Measurements from ENCODE around the gene SNORC.
"Not testable (repeated sequence)": the region's sequence is repeated elsewhere in the genome, so short reads cannot be mapped to it uniquely, and the experiment has no call there.

SNORC gene

GRCh38 chr2:232870018-232870765 lies at the start of gene SNORC:
SNORC (plus strand) TSS chr2:232870264; CDS start chr2:232870342, 78 bp downstream.
- no peak for DNase-seq

DNA sequence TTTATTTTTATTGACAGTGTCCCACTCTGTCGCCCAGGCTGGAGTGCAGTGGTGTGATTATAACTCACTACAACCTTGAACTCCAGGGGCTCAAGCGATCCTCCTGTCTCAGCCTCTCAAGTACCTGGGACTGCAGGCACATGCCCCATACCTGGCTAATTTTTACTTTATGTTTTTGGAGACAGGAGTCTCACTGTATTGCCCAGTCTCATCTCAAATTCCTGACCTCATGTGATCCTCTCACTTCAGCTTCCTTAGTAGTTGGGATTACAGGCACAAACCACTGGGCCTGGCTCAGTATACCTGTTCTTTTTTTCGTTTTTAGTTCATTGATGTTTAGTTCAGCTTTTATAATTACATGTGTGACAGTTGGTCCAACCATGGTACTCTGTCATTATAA lies 40.1 kb upstream of the SNORC start:
- no peak for DNase-seq

GRCh38 chr2:232831496-232831895 lies 38.6 kb upstream of the SNORC start:
- DNase-seq: no peak

GRCh38 chr2:232833830-232834229 lies 36.2 kb upstream of the SNORC start:
- DNase-seq: no peak

- DNase-seq: no peak
Measured at GRCh38 chr2:232835687-232836208, 34.3 kb upstream of the SNORC start.

- DNase-seq: no peak
Measured at GRCh38 chr2:232836934-232837333, 33.1 kb upstream of the SNORC start.

DNA sequence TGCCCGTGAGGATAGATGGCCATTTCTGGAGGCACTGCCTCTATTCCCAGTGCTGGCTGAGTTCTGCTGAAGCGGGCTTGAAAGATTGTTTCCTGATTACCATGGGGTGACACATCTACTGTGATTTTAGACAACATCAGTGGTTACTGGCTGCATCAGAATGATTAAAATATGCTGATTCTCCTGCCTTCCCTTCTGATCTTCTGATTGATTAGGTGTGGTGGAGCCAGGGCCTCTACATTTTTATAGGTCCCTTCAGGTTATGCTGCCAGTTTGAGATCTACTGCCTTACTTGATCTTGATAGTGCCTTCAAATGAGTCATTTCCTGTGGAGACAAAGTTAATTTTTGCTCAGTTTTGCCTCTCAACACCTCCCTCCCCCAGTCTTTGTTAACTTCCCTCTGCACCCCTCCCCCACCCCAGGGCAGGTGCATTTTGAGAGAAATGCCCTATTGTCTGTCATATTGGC lies 31.6 kb upstream of the SNORC start:
- no peak for DNase-seq

DNA sequence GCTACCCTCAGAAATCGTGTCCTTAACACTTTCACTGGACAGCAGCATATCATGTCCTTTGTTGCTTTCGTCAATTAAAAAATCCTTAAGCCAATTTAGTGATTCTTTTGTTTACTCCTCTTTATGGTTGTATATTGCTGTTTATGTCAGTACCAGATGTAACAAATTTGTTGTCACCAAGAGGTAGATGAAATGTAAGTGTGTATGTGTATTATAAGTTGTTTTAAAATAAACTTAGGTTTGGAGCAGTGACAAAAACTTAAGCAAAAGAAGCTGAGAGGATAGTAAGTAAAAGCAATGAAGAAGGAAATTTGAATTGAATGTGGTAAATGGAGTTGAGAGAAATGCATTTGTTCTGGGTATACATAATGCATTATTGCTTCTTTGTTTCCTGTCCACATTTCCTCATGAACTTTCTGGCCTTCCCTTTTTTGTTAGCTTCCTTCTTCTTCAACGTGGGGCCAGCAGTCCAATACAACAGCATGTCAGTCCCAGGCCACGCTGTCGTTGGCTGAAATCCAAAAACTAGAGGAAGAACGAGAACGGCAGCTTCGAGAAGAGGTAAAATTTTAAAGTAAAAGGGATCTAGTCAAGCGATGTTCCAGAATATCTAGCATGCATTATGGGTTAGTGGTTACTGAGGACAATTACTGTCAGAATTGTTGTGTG lies 30.5 kb upstream of the SNORC start:
- DNase-seq: no peak

- DNase-seq: no peak
Measured at GRCh38 chr2:232842689-232843088, 27.4 kb upstream of the SNORC start.

- no peak for DNase-seq
Measured at GRCh38 chr2:232843834-232844233, 26.2 kb upstream of the SNORC start.

DNA sequence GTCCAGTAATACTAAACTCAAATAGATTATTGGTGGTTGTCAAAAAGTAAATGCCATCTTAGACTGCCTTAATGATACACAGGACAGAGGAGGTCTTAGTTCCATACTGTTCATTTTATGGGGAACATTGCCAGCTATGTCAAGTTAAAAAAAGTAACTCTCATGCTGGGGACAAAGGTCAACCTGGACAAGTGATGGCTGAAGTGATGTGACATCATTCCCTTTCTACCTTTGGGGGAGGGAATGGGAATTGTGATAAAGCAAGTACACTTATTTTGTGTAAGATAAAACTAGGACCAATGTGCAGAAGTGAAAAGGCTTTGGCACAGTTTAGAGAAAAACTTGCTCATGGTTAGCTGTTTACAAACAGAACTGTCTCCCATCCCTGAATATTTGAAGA lies 24.0 kb upstream of the SNORC start:
- DNase-seq: no peak

DNA sequence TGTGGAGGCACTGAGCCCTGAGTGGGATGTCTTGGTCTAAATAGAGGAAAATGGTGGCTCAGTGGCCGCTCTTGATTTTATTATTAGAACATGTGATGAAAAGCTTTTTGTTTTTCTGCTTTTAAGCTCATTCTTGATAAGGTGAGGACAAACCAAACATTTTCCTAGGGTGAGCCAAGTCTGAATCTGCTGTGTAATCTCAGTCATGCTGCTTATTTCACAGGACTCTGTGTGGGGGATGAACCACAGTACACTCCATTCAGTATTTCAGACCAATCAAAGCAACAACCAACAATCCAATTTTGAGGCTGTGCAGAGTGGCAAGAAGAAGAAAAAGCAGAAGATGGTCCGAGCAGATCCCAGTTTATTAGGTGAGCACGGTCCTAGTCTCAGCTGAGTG lies 20.0 kb upstream of the SNORC start:
- no peak for DNase-seq

DNA sequence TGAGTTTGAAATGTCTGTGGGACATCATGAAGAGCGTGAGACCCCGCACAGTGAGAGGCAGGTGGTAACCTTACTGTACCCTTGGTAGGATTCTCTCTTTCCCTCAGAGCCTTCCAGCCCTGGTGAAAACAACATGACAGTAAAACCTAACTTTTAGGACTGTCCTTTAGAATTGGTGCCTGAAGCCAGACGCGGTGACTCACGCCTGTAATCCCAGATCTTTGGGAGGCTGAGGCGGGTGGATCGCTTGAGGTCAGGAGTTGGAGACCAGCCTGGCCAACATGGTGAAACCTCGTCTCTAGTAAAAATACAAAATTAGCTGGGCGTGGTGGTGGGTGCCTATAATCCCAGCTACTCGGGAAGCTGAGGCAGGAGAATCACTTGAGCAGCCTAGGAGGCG lies 18.0 kb upstream of the SNORC start:
- DNase-seq: not testable (repeated sequence)

DNA sequence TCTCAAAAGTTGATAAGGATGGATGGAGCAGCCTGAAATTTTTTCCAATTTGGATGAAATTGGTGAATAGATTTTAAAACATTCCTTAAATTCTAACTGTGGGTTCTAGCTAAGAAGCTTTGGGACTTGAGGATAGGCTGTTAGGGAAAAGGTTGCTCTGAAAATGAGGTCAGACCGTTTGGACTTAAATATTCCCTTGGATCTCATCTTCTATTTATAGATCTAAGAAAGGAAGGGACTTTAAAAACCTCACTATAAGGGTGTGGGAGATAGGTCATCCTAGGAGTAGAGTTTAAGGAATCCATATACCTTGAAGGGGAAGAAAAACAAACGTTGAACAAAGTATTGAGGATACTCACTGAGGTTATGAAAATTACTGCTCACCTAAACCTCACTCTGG lies 17.4 kb upstream of the SNORC start:
- no peak for DNase-seq

DNA sequence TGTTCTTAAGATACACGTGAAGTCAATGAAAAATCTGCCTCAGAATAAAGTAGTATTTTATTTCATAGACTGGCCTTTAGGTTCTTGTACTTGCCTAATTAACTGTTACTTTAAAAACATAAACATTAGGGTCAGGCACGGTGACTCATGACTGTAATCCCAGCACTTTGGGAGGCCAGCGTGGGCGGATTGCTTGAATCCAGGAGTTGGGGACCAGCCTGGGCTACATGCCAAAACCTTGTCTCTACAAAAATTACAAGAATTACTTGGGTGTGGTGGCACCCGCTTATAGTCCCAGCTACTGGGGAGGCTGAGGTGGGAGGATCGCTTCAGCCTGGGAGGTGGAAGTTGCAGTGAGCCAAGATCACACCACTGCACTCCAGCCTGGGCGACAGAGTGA lies 16.0 kb upstream of the SNORC start:
- DNase-seq: no peak

DNA sequence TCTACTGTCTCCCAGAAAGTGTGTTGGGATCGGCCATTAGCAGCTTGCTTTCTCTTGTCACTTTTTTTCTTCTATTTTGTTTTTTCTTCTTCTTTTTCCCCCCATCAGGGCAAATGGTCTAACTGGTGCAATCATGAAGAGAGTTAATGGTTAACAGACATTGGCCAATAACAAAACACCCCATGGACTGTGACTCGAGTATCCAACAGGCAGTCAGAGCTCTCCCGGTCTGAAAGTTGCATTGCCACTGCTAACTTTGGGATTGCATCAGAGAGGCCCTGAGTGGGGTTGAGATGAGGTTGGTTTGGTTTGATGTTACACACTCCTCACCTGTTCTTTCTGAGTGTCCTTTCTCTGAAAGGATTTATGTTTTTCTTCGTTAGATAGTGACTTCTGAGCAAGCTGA lies 12.9 kb upstream of the SNORC start:
- no peak for DNase-seq

DNA sequence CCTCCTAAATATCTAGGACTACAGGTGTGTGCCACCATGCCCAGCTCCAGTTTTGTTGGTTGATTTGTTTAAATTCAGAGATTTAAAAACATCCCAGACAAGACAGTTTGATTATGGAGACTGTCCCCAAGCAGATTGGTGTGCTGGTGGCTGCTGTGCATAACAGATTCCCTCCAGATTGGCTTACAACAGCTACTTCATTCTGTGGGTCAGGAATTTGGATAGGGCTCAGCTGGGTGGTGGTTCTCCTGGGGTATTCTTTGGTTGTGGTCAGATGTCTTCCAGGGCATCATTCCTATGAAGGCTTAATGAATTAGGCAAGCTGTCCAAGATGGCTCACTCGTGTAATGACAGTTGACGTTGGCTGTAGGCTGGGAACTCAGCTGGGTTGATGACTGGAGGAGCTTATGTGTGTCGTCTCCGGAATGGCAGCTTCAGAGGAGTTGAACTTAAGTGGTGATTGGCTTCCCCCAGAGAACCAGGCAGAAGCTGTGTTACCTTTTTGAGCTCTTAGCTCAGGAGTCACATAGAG lies 10.6 kb upstream of the SNORC start:
- DNase-seq: no peak

GRCh38 chr2:232860593-232861241 lies 9.3 kb upstream of the SNORC start:
- DNase-seq: no peak

GRCh38 chr2:232861353-232861752 lies 8.7 kb upstream of the SNORC start:
- no peak for DNase-seq

DNA sequence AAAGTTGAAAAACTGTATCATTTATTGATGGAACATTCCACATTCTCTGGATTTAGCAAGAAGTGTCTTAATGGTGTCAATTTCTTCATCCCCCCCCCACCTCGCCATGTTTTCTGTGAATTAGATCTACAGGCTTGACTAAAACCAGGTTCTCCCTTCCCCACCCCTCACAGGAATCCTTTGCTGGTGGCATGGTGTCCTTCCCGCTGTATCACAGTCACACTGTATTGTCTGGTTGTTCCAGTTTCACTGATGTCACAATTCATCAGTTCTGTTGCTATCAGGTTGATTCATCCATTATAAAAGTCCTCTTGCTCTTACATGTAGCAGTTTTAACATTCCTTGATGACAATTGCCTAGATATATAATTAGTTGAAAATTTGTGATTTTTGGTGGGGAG lies 6.1 kb upstream of the SNORC start:
- no peak for DNase-seq

DNA sequence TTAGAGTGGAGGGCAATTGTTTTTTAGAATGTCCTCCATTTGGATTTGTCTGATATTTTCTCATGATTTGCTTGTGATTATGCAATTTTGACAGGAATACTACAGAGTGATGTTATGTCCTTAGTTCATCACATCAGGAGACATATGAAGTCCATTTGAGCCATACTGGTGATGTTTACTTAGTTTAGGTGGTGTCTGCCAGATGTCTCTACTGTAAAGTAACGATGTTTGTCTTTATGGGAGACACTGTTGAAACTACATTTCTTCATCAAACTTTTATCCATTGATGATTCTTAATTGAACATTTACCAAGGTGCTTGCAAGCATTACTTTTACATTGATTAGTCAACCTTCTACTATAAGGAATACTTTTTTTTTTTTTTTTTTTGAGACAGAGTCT lies 4.9 kb upstream of the SNORC start:
- no peak for DNase-seq

GRCh38 chr2:232866104-232866503 lies 4.0 kb upstream of the SNORC start:
- no peak for DNase-seq

All from NCI-H2227 treated with DMSO at 0.1 percent for 48 hours (cell line).